ENCODE measurements around the gene KRTAP5-10. TPM values are rescaled to one million over a fixed set of nuclear protein-coding genes. Genes with fewer than 3 reads are reported as not detected.

The KRTAP5-10 gene
- polyA plus RNA-seq, 1 of the 3 experiments (the other 2 are of a cell fraction), result not detected

DNA sequence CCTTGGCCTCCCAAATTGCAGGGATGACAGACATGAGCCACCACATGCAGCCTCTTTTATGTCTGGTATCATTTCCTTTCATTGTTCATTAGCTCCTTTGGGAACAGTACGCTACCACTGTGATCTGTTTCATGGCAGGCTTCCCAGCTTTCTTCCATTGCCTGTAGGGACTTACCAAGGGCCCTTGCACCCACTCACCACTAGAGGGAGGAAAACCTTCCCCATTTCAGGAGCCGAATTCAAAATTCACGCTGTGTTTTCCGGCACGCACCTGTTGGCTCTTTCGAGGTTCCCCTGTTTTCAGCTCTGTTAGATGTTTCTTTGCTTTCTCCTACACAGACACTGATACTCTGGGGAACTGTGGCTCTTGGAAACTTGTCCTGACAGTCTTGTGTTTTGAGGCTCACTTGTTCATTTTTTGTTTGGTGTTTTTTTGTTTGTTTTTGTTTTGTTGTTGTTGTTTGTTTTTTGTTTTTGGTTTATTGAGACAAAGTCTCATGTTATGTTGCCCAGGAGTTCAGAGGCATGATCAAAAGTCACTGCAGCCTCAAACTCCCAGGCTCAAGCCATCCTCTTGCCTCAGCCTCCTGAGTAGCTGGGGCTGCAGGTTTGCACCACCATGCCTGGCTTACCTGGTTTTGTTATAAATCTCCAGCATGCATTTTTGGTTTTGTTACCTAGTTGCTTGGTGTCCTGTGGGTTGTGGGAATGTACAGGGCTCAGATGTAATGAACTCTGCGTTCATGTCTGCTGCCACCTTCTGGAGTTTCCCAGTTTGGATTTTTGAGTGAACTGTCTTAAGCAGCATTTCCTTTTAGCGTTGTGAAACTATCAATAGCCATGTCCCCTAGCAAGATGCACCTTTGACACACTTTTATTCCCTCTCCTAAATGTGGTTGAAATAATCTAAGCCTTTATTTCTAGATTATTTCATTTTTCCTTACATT is 15.0 kb downstream of the KRTAP5-10 start:
- Histone ChIP-seq H3K27me3 (ENCODE audit: insufficient read depth) (no peaks in the 10 kb centered on the region), H3K79me2 (ENCODE audit: insufficient read depth) (no peaks in the 10 kb centered on the region), H3K27ac (ENCODE audit: low read depth in 2 of 2, low read length in 1 of 2) (no peak overlapping the region), H3K36me3 (replicated peaks in 1 of 2; ENCODE audit: control insufficient read depth in 1 of 2, insufficient read depth in 2 of 2, low read length in 1 of 2) (no peaks in the 10 kb centered on the region), H4K20me1 (ENCODE audit: insufficient read depth) (no peaks in the 10 kb centered on the region), H3K9me2 (no peaks in the 10 kb centered on the region), H3K9me3 (no peaks in the 10 kb centered on the region), H2AFZ (ENCODE audit: low read depth) (no peak overlapping the region), H3K9ac (no peak overlapping the region), H3K4me1 (ENCODE audit: control insufficient read depth in 1 of 2, insufficient read depth in 2 of 2, low read depth in 1 of 2, low read length in 1 of 2) (peaks cover 0 to 5% of the 10 kb centered on the region in 2 experiments; a peak in 1 of 4 replicates), H3K4me2 (no peak overlapping the region), H3K4me3 (ENCODE audit: low read depth in 2 of 2, low read length in 1 of 2) (no peak overlapping the region; a peak in 1 of 4 replicates), H3F3A (replicated peaks; ENCODE audit: insufficient read depth) (no peaks in the 10 kb centered on the region)
- POLR2A ChIA-PET, result no interaction called here
- DNase-seq, result peak; percentile 84
- no peak for TF ChIP-seq SMC3 (IDR thresholded peaks at IDR 0.05; ENCODE audit: low read depth, low read length)
- peak; percentile 31 for TF ChIP-seq RAD21 (IDR thresholded peaks at IDR 0.05; ENCODE audit: low read length)
- no peak for TF ChIP-seq FOXJ3 (CRISPR knock-in tag; IDR thresholded peaks at IDR 0.05)
- 0 out of 2 replicates have a peak, but pooled peaks have one; percentile 23 for TF ChIP-seq RCOR1 (IDR thresholded peaks at IDR 0.05; ENCODE audit: low read length)
- no peak for TF ChIP-seq MXI1 (IDR thresholded peaks at IDR 0.05; ENCODE audit: low read depth, low read length)
- TF ChIP-seq TEAD4 (IDR thresholded peaks at IDR 0.05; ENCODE audit: borderline replicate concordance, insufficient read depth), result no peak
- TF ChIP-seq, protein P1, sequence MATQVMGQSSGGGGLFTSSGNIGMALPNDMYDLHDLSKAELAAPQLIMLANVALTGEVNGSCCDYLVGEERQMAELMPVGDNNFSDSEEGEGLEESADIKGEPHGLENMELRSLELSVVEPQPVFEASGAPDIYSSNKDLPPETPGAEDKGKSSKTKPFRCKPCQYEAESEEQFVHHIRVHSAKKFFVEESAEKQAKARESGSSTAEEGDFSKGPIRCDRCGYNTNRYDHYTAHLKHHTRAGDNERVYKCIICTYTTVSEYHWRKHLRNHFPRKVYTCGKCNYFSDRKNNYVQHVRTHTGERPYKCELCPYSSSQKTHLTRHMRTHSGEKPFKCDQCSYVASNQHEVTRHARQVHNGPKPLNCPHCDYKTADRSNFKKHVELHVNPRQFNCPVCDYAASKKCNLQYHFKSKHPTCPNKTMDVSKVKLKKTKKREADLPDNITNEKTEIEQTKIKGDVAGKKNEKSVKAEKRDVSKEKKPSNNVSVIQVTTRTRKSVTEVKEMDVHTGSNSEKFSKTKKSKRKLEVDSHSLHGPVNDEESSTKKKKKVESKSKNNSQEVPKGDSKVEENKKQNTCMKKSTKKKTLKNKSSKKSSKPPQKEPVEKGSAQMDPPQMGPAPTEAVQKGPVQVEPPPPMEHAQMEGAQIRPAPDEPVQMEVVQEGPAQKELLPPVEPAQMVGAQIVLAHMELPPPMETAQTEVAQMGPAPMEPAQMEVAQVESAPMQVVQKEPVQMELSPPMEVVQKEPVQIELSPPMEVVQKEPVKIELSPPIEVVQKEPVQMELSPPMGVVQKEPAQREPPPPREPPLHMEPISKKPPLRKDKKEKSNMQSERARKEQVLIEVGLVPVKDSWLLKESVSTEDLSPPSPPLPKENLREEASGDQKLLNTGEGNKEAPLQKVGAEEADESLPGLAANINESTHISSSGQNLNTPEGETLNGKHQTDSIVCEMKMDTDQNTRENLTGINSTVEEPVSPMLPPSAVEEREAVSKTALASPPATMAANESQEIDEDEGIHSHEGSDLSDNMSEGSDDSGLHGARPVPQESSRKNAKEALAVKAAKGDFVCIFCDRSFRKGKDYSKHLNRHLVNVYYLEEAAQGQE (IDR thresholded peaks at IDR 0.05; ENCODE audit: low read depth, low read length), result no peak
- TF ChIP-seq IRF3 (IDR thresholded peaks at IDR 0.05; ENCODE audit: low read depth, low read length), result no peak
- TF ChIP-seq CHD2 (IDR thresholded peaks at IDR 0.05; ENCODE audit: low read length, partially characterized antibody), result peak; percentile 37
- TF ChIP-seq ZBTB33 (IDR thresholded peaks at IDR 0.05; ENCODE audit: borderline replicate concordance, low read depth), result no peak
- TF ChIP-seq CTCF (IDR thresholded peaks at IDR 0.05), result peak; percentile 67
- 7% methylated on average over 8 of the region's 8 CpGs for WGBS (ENCODE audit: low lambda C conversion rate)
- CTCF ChIA-PET, result interaction anchor here (0.6 to 2.7 kb wide), 30 partner anchors 9 to 984 kb away, joined by 3 to 35 read pairs (median 4); partner anchors contain the start of genes DHCR7, KRTAP5-10 and KRTAP5-9

Measured in SK-N-SH (cell line).